RWPE2 (cell line): Measurements from ENCODE around the gene MBOAT2.
"Not testable (repeated sequence)": the region's sequence is repeated elsewhere in the genome, so short reads cannot be mapped to it uniquely, and the experiment has no call there.

Source experiments
- ATAC-seq: fragments of 200-7000 bp; cut with Tn5 transposase; 3 replicates; pipeline ENCODE4 v1.9.1; 2021; ENCODE audit warnings: low read depth
- DNase-seq: peaks from one replicate; pipeline ENCODE4 v3.0.0-alpha.2; 2020; ENCODE audit warnings: low spot score
- H3K27ac ChIP-seq: fragments of 450-650 bp; 2 replicates; pipeline ENCODE4 v1.5.1; 2017; ENCODE audit warnings: mild to moderate bottlenecking; ENCODE audit not compliant: poor library complexity, severe bottlenecking
- H3K27me3 ChIP-seq: fragments of 250-450 bp; sonication (Bioruptor Pico); 2 replicates; pipeline ENCODE4 v1.5.1; 2021; ENCODE audit warnings: mild to moderate bottlenecking, moderate library complexity; ENCODE audit not compliant: insufficient read depth, poor library complexity, severe bottlenecking
- H3K36me3 ChIP-seq: fragments of 250-450 bp; sonication (Bioruptor Pico); 2 replicates; pipeline ENCODE4 v1.5.1; 2020; ENCODE audit warnings: low read depth, mild to moderate bottlenecking, moderate library complexity
- H3K4me1 ChIP-seq: fragments of 250-450 bp; sonication (Bioruptor Pico); 2 replicates; pipeline ENCODE4 v1.5.1; 2021; ENCODE audit warnings: mild to moderate bottlenecking, moderate library complexity; ENCODE audit not compliant: insufficient read depth, poor library complexity, severe bottlenecking
- H3K4me3 ChIP-seq: fragments of 250-450 bp; sonication (Bioruptor Pico); 2 replicates; pipeline ENCODE4 v1.5.1; 2021; ENCODE audit warnings: mild to moderate bottlenecking, moderate library complexity; ENCODE audit not compliant: severe bottlenecking
- H3K9me3 ChIP-seq: fragments of 250-450 bp; sonication (Bioruptor Pico); 2 replicates; pipeline ENCODE4 v1.5.1; 2021; ENCODE audit warnings: mild to moderate bottlenecking, moderate library complexity; ENCODE audit not compliant: severe bottlenecking
- CTCF ChIP-seq: fragments of 450-650 bp; IDR thresholded peaks from one replicate; pipeline ENCODE4 v1.5.1; 2017; ENCODE audit warnings: mild to moderate bottlenecking, moderate library complexity; ENCODE audit not compliant: poor library complexity, severe bottlenecking

MBOAT2 gene

GRCh38 chr2:8977758-8978157 is 25.7 kb downstream of the MBOAT2 start:
- DNase-seq (no peak), ATAC-seq (no peak)
- no peak for TF ChIP-seq CTCF
- no peak overlapping the region for H3K4me3 ChIP-seq
- no peaks in the 10 kb centered on the region for H3K9me3 ChIP-seq
- H3K36me3 ChIP-seq = 0 out of 2 replicates have a peak, but pooled peaks cover 4% of the 10 kb centered on the region
- no peaks in the 10 kb centered on the region for H3K27me3 ChIP-seq
- H3K4me1 ChIP-seq = no peaks in the 10 kb centered on the region
- H3K27ac ChIP-seq = no peak overlapping the region

GRCh38 chr2:8976442-8977259 is 26.8 kb downstream of the MBOAT2 start:
- no peak overlapping the region for H3K4me3 ChIP-seq
- no peaks in the 10 kb centered on the region for H3K27me3 ChIP-seq
- no peak overlapping the region for H3K27ac ChIP-seq
- no peak for DNase-seq
- no peak for TF ChIP-seq CTCF
- H3K9me3 ChIP-seq = no peaks in the 10 kb centered on the region
- no peak for ATAC-seq
- H3K36me3 ChIP-seq = 0 out of 2 replicates have a peak, but pooled peaks cover 4% of the 10 kb centered on the region
- no peaks in the 10 kb centered on the region for H3K4me1 ChIP-seq

GRCh38 chr2:8974016-8974415 is 29.5 kb downstream of the MBOAT2 start:
- Histone ChIP-seq H3K27ac (no peak overlapping the region), H3K4me1 (no peaks in the 10 kb centered on the region), H3K4me3 (no peak overlapping the region), H3K36me3 (no peaks in the 10 kb centered on the region), H3K27me3 (no peaks in the 10 kb centered on the region), H3K9me3 (no peaks in the 10 kb centered on the region)
- ATAC-seq = no peak
- no peak for TF ChIP-seq CTCF
- DNase-seq = no peak

- DNase-seq, H3K4me1 ChIP-seq, H3K9me3 ChIP-seq, H3K27ac ChIP-seq, H3K27me3 ChIP-seq, H3K36me3 ChIP-seq, H3K4me3 ChIP-seq, ATAC-seq: not testable (repeated sequence)
Observed at GRCh38 chr2:8973017-8973416, 30.5 kb downstream of the MBOAT2 start.

GRCh38 chr2:8972535-8972934 is 30.9 kb downstream of the MBOAT2 start:
- H3K4me3 ChIP-seq, H3K27me3 ChIP-seq, DNase-seq, H3K9me3 ChIP-seq, H3K36me3 ChIP-seq, H3K4me1 ChIP-seq, ATAC-seq, H3K27ac ChIP-seq: not testable (repeated sequence)

- H3K27ac ChIP-seq, ATAC-seq, H3K4me3 ChIP-seq, DNase-seq, H3K4me1 ChIP-seq, H3K27me3 ChIP-seq, H3K36me3 ChIP-seq, H3K9me3 ChIP-seq: not testable (repeated sequence)
Observed at GRCh38 chr2:8969348-8969747, 34.1 kb downstream of the MBOAT2 start.
